Stimulated activated CD8-positive, alpha-beta memory T cell treated with anti-CD3 and anti-CD28 coated beads, Interleukin-12 subunit alpha, Interleukin-12 subunit beta, amount 100 ng/mL, for 4 hours (primary cell): ENCODE measurements around the gene LRGUK.
"Not testable (repeated sequence)": the region's sequence is repeated elsewhere in the genome, so short reads cannot be mapped to it uniquely, and the experiment has no call there.

ENCODE experiments used
- DNase-seq: peaks from one replicate; pipeline ENCODE4 v3.0.0-alpha.2; 2020; ENCODE audit warnings: low read depth

Gene LRGUK

GRCh38 chr7:134246347-134246746 is 119.2 kb downstream of the LRGUK start:
- DNase-seq, result no peak

GRCh38 chr7:134246761-134247160 is 119.6 kb downstream of the LRGUK start:
- no peak for DNase-seq

GRCh38 chr7:134248196-134248595 is 121.1 kb downstream of the LRGUK start:
- DNase-seq, result no peak

- no peak for DNase-seq
These were observed 127.2 kb downstream of the LRGUK start for GRCh38 chr7:134254311-134254710.

- no peak for DNase-seq
These were observed 128.7 kb downstream of the LRGUK start for GRCh38 chr7:134255814-134256213.

- no peak for DNase-seq
These were observed 135.2 kb downstream of the LRGUK start for GRCh38 chr7:134262322-134262721.

DNA sequence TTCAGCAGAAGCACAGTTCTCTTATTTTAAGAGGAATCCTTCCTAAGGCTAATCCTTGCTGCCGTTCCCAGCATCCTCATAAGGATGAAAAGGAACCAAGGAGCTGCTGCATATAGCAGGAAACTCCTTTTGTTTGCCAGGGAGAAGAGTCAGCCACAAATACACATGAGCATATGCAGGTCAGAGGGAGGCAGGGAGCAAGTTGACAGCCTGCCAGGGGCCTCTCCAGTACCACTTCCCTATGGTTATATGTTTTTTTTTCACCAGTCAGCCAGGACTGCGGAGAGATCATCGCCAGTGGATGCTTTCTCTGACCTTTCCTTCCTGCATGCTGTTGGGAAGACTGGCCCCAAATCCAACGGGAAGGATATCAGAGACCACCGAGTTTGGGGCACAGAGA is 149.8 kb downstream of the LRGUK start:
- no peak for DNase-seq

GRCh38 chr7:134278502-134279153 is 151.5 kb downstream of the LRGUK start:
- DNase-seq, result no peak

DNA sequence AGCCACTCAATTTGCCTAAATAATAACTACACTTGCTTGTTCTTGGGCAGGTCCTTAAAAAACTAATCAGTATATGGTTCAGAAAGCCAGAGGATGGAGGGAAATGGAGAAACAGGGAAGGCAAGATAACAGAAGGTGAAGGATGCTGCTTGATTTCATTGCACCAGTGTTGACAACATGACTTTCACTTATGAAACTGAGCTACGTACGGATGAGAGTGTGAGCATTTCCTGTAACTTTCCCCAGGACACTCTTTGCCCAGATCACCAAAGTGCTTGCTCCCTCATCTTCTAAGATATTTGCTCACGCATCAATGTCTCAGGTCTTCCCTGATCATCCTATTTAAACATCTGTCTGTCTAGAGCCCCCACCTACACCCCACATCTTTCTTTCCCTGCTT is 152.2 kb downstream of the LRGUK start:
- no peak for DNase-seq

- DNase-seq, result no peak
These were observed 152.8 kb downstream of the LRGUK start for GRCh38 chr7:134279898-134280297.

GRCh38 chr7:134280508-134280907 is 153.4 kb downstream of the LRGUK start:
- DNase-seq, result no peak

DNA sequence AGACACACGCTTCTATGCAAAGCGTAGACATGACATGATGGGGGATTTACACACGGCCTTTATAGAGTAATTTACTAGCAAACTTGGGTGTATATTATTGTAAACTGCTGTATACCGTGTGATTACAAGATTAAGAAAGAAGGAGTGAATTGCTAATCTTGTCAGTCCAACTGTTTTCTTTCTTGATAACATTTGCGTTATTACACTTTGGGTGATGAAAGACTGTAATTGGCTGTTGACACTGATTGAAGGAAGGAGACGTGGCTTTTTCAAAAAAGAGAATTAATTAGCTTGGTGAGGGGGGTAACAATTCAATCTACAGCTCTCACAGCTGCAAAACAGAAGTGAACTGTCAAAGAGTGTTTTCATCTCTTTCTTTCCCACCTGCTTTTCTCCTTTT is 156.9 kb downstream of the LRGUK start:
- no peak for DNase-seq

- no peak for DNase-seq
These were observed 157.8 kb downstream of the LRGUK start for GRCh38 chr7:134284952-134285351.

DNA sequence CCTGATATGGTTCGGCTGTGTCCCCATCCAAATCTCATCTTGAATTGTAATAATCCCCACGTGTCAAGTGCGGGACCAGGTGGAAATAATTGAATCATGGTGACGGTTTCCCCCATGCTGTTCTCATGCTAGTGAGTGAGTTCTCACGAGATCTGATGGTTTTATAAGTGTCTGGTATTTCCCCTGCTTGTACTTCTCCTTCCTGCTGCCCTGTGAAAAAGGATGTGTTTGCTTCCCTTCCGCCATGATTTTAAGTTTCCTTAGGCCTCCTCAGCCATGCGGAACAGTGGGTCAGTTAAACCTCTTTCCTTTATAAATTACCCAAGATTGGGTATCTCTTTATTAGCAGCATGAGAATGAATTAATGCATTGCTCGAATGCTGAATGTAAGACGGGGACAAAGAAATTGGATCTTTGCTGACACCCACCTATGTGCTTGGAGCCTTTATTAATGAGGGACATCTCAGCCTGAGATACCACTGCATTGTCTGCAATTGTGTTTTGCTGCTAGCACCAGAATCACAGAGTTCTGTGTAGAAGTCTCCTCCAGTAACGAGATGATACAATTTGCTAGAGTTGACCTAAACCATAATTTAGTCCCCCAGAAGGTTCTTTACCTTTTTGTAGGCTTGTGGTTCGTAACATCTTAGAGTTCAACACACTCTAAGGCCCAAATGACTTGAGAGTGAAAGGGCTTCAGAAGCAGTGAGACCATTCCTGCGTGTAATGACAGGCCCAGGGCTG is 160.9 kb downstream of the LRGUK start:
- no peak for DNase-seq

DNA sequence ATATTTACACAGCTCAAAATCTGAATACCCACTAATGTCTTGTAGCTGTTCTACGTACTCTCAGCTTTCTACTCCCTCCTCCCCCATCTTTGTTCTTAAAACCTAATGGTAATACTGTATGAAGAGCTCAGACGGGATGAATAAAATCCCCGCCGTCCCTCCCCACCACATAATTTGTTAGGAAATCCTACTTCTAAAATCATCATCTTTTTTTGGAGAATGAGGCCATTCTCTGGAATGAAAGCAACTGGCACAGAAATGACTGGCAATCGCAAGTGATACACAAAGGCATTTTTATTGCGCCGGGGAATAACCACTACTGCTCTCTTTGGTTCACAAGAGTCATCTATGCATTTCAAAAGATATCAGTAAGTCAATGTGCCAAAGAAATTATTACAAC is 162.3 kb downstream of the LRGUK start:
- DNase-seq, result no peak

GRCh38 chr7:134289841-134290240 is 162.7 kb downstream of the LRGUK start:
- DNase-seq, result no peak

DNA sequence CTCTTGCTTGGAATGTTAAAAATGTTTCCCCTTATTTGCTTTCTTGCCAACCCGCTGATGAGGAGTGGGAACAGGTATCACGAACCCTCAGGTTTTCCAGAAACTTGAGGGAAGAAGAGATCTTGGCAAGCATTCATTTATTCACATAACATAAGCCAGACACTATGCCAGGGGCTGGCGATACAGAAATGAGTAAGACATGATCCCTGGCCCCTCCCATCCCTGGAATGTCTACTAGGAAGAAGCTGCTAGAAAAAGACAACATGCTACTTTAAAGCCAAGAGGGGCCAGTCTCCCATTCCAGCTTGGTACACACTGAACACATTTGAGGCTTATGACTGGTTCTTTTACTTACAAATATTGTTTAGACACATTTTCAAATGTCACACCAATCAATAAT is 163.1 kb downstream of the LRGUK start:
- DNase-seq, result no peak

DNA sequence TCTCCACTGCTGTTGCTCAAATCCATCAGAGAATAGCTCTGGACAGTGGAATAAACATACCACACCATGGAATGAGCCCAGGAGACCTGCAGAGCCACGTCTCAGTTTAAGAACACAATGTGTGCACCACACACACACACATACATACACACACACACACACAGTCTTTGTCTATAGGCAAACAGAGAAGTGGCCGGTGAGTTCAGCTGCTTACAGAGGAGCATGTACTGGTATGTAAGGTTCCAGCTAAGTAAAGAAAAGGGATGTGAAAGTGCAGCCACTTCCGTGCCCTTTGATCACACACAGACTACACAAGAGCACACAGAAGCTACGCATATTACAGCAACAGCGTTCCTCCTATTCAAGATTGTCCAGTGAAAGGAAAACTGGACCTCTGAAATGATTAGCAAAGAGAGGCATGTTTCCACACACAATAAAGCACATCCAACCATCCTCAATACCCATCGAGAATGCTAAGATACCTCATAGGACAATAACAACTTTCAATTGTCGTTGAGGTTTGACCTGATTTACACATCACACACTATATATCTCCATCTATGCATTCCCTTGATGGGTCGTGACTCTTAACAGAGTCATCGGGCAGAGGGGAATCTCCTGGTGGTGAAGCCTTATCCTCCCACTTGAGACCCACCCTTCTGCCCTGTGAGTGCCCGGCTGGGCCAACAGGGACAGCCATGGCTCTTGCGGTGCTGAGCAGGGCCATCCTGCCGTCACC is 166.0 kb downstream of the LRGUK start:
- no peak for DNase-seq

GRCh38 chr7:134295982-134296381 is 168.8 kb downstream of the LRGUK start:
- not testable (repeated sequence) for DNase-seq

- no peak for DNase-seq
These were observed 170.3 kb downstream of the LRGUK start for GRCh38 chr7:134297489-134297888.

- DNase-seq, result no peak
These were observed 172.0 kb downstream of the LRGUK start for GRCh38 chr7:134298902-134299683.

DNA sequence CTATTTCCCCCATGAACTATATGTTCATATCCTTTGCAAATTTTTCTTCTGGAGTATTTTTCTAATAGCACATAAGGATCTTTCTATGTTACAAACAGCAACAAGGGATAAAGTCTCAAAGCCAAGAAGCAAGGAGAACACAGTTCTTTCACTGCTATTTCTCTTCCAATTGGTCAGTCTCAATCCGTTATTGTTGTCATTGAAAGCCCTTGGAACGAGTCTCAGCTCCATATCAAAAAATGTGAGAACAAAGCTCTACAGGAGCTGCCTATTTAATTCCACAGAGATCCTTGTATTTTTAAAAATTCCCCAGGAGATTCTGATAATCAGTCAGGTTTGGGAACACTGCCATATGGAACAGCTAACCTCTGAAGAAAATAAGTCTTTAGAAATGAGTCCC is 173.8 kb downstream of the LRGUK start:
- no peak for DNase-seq
